ENCODE results near the gene ANO1.

Gene ANO1

GRCh38 chr11:70054004-70054403, 24.1 kb upstream of the ANO1 start:
- DNase-seq: no peak

- no peak for DNase-seq
Observed at GRCh38 chr11:70055444-70055843, 22.7 kb upstream of the ANO1 start.

GRCh38 chr11:70057080-70057479, 21.0 kb upstream of the ANO1 start:
- DNase-seq: no peak

GRCh38 chr11:70059971-70060370, 18.1 kb upstream of the ANO1 start:
- DNase-seq: no peak

GRCh38 chr11:70060611-70061293, 17.4 kb upstream of the ANO1 start:
- no peak for DNase-seq

GRCh38 chr11:70061734-70062133, 16.4 kb upstream of the ANO1 start:
- DNase-seq: no peak

- no peak for DNase-seq
Observed at GRCh38 chr11:70063121-70063520, 15.0 kb upstream of the ANO1 start.

- no peak for DNase-seq
Observed at GRCh38 chr11:70063555-70063954, 14.6 kb upstream of the ANO1 start.

- no peak for DNase-seq
Observed at GRCh38 chr11:70064008-70064725, 13.9 kb upstream of the ANO1 start.

GRCh38 chr11:70064726-70065317, 13.3 kb upstream of the ANO1 start:
- DNase-seq: no peak

- DNase-seq: no peak
Observed at GRCh38 chr11:70065318-70066135, 12.6 kb upstream of the ANO1 start.

GRCh38 chr11:70066136-70066520, 12.0 kb upstream of the ANO1 start:
- DNase-seq: no peak

- DNase-seq: no peak
Observed at GRCh38 chr11:70066628-70067027, 11.5 kb upstream of the ANO1 start.

- no peak for DNase-seq
Observed at GRCh38 chr11:70067036-70067435, 11.1 kb upstream of the ANO1 start.

- peak; percentile 3 for DNase-seq
Observed at GRCh38 chr11:70067591-70068341, 10.4 kb upstream of the ANO1 start.

- DNase-seq: no peak
Observed at GRCh38 chr11:70068345-70068744, 9.8 kb upstream of the ANO1 start.

- peak; percentile 12 for DNase-seq
Observed at GRCh38 chr11:70068950-70069349, 9.2 kb upstream of the ANO1 start.

- peak; percentile 26 for DNase-seq
Observed at GRCh38 chr11:70070706-70071105, 7.4 kb upstream of the ANO1 start.

GRCh38 chr11:70071996-70072395, 6.1 kb upstream of the ANO1 start:
- peak; percentile 16 for DNase-seq

GRCh38 chr11:70072461-70072860, 5.7 kb upstream of the ANO1 start:
- peak; percentile 8 for DNase-seq

- DNase-seq: peak; percentile 31
Observed at GRCh38 chr11:70072861-70073755, 5.0 kb upstream of the ANO1 start.
